ENCODE results near the gene ITGA11.

ITGA11 gene

GRCh38 chr15:68325726-68326125, 106.2 kb downstream of the ITGA11 start:
- H3K27me3 ChIP-seq (ENCODE audit: control insufficient read depth in 1 of 2, insufficient read depth in 2 of 2, low read length in 2 of 2), result peaks cover 0 to 10% of the 10 kb centered on the region in 2 donors
- no peaks in the 10 kb centered on the region for H3K9me3 ChIP-seq (ENCODE audit: control insufficient read depth in 2 of 2, low read length in 2 of 2)
- H3K36me3 ChIP-seq (ENCODE audit: control insufficient read depth in 2 of 2, insufficient read depth in 2 of 2, low read length in 2 of 2), result no peaks in the 10 kb centered on the region
- H3K4me1 ChIP-seq (ENCODE audit: control insufficient read depth, insufficient read depth, low read length), result no peaks in the 10 kb centered on the region
- no peak overlapping the region for H3K9ac ChIP-seq (ENCODE audit: low read length in 2 of 2)
- no peak overlapping the region for H3K27ac ChIP-seq (ENCODE audit: low read length)
- no peak overlapping the region for H3K4me3 ChIP-seq (ENCODE audit: low read length in 2 of 2)

GRCh38 chr15:68322796-68323195, 109.2 kb downstream of the ITGA11 start:
- Histone ChIP-seq H3K9ac (ENCODE audit: low read length in 2 of 2) (no peak overlapping the region), H3K4me3 (ENCODE audit: low read length in 2 of 2) (no peak overlapping the region), H3K9me3 (ENCODE audit: control insufficient read depth in 2 of 2, low read length in 2 of 2) (no peaks in the 10 kb centered on the region), H3K36me3 (ENCODE audit: control insufficient read depth in 2 of 2, insufficient read depth in 2 of 2, low read length in 2 of 2) (peaks cover 0 to 2% of the 10 kb centered on the region in 2 donors), H3K4me1 (ENCODE audit: control insufficient read depth, insufficient read depth, low read length) (no peaks in the 10 kb centered on the region), H3K27me3 (ENCODE audit: control insufficient read depth in 1 of 2, insufficient read depth in 2 of 2, low read length in 2 of 2) (peaks cover 0 to 8% of the 10 kb centered on the region in 2 donors), H3K27ac (ENCODE audit: low read length) (no peak overlapping the region)

- Histone ChIP-seq H3K4me1 (ENCODE audit: control insufficient read depth, insufficient read depth, low read length) (no peaks in the 10 kb centered on the region), H3K36me3 (ENCODE audit: control insufficient read depth in 2 of 2, insufficient read depth in 2 of 2, low read length in 2 of 2) (peaks cover 0 to 2% of the 10 kb centered on the region in 2 donors), H3K9ac (ENCODE audit: low read length in 2 of 2) (no peak overlapping the region), H3K27me3 (ENCODE audit: control insufficient read depth in 1 of 2, insufficient read depth in 2 of 2, low read length in 2 of 2) (peaks cover 0 to under 1% of the 10 kb centered on the region in 2 donors), H3K9me3 (ENCODE audit: control insufficient read depth in 2 of 2, low read length in 2 of 2) (no peaks in the 10 kb centered on the region), H3K4me3 (ENCODE audit: low read length in 2 of 2) (no peak overlapping the region), H3K27ac (ENCODE audit: low read length) (no peak overlapping the region)
Observed at GRCh38 chr15:68321229-68321628, 110.7 kb downstream of the ITGA11 start.

- no peaks in the 10 kb centered on the region for H3K27me3 ChIP-seq (ENCODE audit: control insufficient read depth in 1 of 2, insufficient read depth in 2 of 2, low read length in 2 of 2)
- H3K4me3 ChIP-seq (ENCODE audit: low read length in 2 of 2), result no peak overlapping the region
- H3K27ac ChIP-seq (ENCODE audit: low read length), result no peak overlapping the region
- peaks cover 0 to 2% of the 10 kb centered on the region in 2 donors for H3K36me3 ChIP-seq (ENCODE audit: control insufficient read depth in 2 of 2, insufficient read depth in 2 of 2, low read length in 2 of 2)
- no peaks in the 10 kb centered on the region for H3K9me3 ChIP-seq (ENCODE audit: control insufficient read depth in 2 of 2, low read length in 2 of 2)
- H3K4me1 ChIP-seq (ENCODE audit: control insufficient read depth, insufficient read depth, low read length), result no peaks in the 10 kb centered on the region
- H3K9ac ChIP-seq (ENCODE audit: low read length in 2 of 2), result no peak overlapping the region
Observed at GRCh38 chr15:68319997-68320396, 112.0 kb downstream of the ITGA11 start.

GRCh38 chr15:68318931-68319909, 112.7 kb downstream of the ITGA11 start:
- Histone ChIP-seq H3K27me3 (ENCODE audit: control insufficient read depth in 1 of 2, insufficient read depth in 2 of 2, low read length in 2 of 2) (no peaks in the 10 kb centered on the region), H3K36me3 (ENCODE audit: control insufficient read depth in 2 of 2, insufficient read depth in 2 of 2, low read length in 2 of 2) (peaks cover 0 to 2% of the 10 kb centered on the region in 2 donors), H3K4me1 (ENCODE audit: control insufficient read depth, insufficient read depth, low read length) (no peaks in the 10 kb centered on the region), H3K9me3 (ENCODE audit: control insufficient read depth in 2 of 2, low read length in 2 of 2) (no peaks in the 10 kb centered on the region), H3K9ac (ENCODE audit: low read length in 2 of 2) (no peak overlapping the region), H3K4me3 (ENCODE audit: low read length in 2 of 2) (no peak overlapping the region), H3K27ac (ENCODE audit: low read length) (no peak overlapping the region)

GRCh38 chr15:68318008-68318835, 113.7 kb downstream of the ITGA11 start:
- H3K36me3 ChIP-seq (ENCODE audit: control insufficient read depth in 2 of 2, insufficient read depth in 2 of 2, low read length in 2 of 2), result peaks cover 0 to 2% of the 10 kb centered on the region in 2 donors
- no peak overlapping the region for H3K9ac ChIP-seq (ENCODE audit: low read length in 2 of 2)
- peaks cover 0 to 2% of the 10 kb centered on the region in 2 donors for H3K27me3 ChIP-seq (ENCODE audit: control insufficient read depth in 1 of 2, insufficient read depth in 2 of 2, low read length in 2 of 2)
- H3K4me1 ChIP-seq (ENCODE audit: control insufficient read depth, insufficient read depth, low read length), result no peaks in the 10 kb centered on the region
- no peaks in the 10 kb centered on the region for H3K9me3 ChIP-seq (ENCODE audit: control insufficient read depth in 2 of 2, low read length in 2 of 2)
- no peak overlapping the region for H3K4me3 ChIP-seq (ENCODE audit: low read length in 2 of 2)
- no peak overlapping the region for H3K27ac ChIP-seq (ENCODE audit: low read length)

- no peak overlapping the region for H3K27ac ChIP-seq (ENCODE audit: low read length)
- H3K36me3 ChIP-seq (ENCODE audit: control insufficient read depth in 2 of 2, insufficient read depth in 2 of 2, low read length in 2 of 2), result peaks cover 0 to 2% of the 10 kb centered on the region in 2 donors
Observed at GRCh38 chr15:68317281-68318007, 114.5 kb downstream of the ITGA11 start.

GRCh38 chr15:68316061-68316804, 115.7 kb downstream of the ITGA11 start:
- no peak overlapping the region for H3K9ac ChIP-seq (ENCODE audit: low read length in 2 of 2)
- H3K27ac ChIP-seq (ENCODE audit: low read length), result no peak overlapping the region
- H3K4me3 ChIP-seq (ENCODE audit: low read length in 2 of 2), result no peak overlapping the region
- H3K9me3 ChIP-seq (ENCODE audit: control insufficient read depth in 2 of 2, low read length in 2 of 2), result no peaks in the 10 kb centered on the region
- peaks cover 0 to 2% of the 10 kb centered on the region in 2 donors for H3K36me3 ChIP-seq (ENCODE audit: control insufficient read depth in 2 of 2, insufficient read depth in 2 of 2, low read length in 2 of 2)
- peaks cover 0 to 2% of the 10 kb centered on the region in 2 donors for H3K27me3 ChIP-seq (ENCODE audit: control insufficient read depth in 1 of 2, insufficient read depth in 2 of 2, low read length in 2 of 2)
- no peaks in the 10 kb centered on the region for H3K4me1 ChIP-seq (ENCODE audit: control insufficient read depth, insufficient read depth, low read length)

More at GRCh38 chr15:68317281-68318007, 114.5 kb downstream of the ITGA11 start:
- H3K27me3 ChIP-seq (ENCODE audit: control insufficient read depth in 1 of 2, insufficient read depth in 2 of 2, low read length in 2 of 2), result peaks cover 0 to 2% of the 10 kb centered on the region in 2 donors
- no peak overlapping the region for H3K9ac ChIP-seq (ENCODE audit: low read length in 2 of 2)
- no peaks in the 10 kb centered on the region for H3K4me1 ChIP-seq (ENCODE audit: control insufficient read depth, insufficient read depth, low read length)
- H3K9me3 ChIP-seq (ENCODE audit: control insufficient read depth in 2 of 2, low read length in 2 of 2), result no peaks in the 10 kb centered on the region
- no peak overlapping the region for H3K4me3 ChIP-seq (ENCODE audit: low read length in 2 of 2)

GRCh38 chr15:68315495-68316031, 116.4 kb downstream of the ITGA11 start:
- H3K9ac ChIP-seq (ENCODE audit: low read length in 2 of 2), result no peak overlapping the region
- H3K36me3 ChIP-seq (ENCODE audit: control insufficient read depth in 2 of 2, insufficient read depth in 2 of 2, low read length in 2 of 2), result peaks cover 0 to 2% of the 10 kb centered on the region in 2 donors
- peaks cover under 1% of the 10 kb centered on the region for H3K4me1 ChIP-seq (ENCODE audit: control insufficient read depth, insufficient read depth, low read length)
- no peak overlapping the region for H3K4me3 ChIP-seq (ENCODE audit: low read length in 2 of 2)
- H3K9me3 ChIP-seq (ENCODE audit: control insufficient read depth in 2 of 2, low read length in 2 of 2), result no peaks in the 10 kb centered on the region
- peaks cover 0 to 2% of the 10 kb centered on the region in 2 donors for H3K27me3 ChIP-seq (ENCODE audit: control insufficient read depth in 1 of 2, insufficient read depth in 2 of 2, low read length in 2 of 2)
- H3K27ac ChIP-seq (ENCODE audit: low read length), result no peak overlapping the region
